K562 treated with DMSO at 1 percent for 48 hours (cell line): ENCODE results near the gene CT45A8. TPM values are rescaled to one million over a fixed set of nuclear protein-coding genes. Genes with fewer than 3 reads are reported as not detected.

ENCODE experiments used
- total RNA-seq: library from RNA; unstranded; fragments of 300-600 nt; gene quantifications from 2 replicates; pipeline ENCODE4 v1.2.3, GENCODE V29; 2022; ENCODE audit warnings: low replicate concordance; ENCODE audit errors: extremely low read depth

CT45A8 gene
- not detected in 2 replicates for total RNA-seq

GRCh38 chrX:135854438-135854837 lies at the start of gene CT45A8:
Gene CT45A8, minus strand, starts transcription at chrX:135854538. Its CDS starts 3,755 bp downstream, at chrX:135850783.

DNA sequence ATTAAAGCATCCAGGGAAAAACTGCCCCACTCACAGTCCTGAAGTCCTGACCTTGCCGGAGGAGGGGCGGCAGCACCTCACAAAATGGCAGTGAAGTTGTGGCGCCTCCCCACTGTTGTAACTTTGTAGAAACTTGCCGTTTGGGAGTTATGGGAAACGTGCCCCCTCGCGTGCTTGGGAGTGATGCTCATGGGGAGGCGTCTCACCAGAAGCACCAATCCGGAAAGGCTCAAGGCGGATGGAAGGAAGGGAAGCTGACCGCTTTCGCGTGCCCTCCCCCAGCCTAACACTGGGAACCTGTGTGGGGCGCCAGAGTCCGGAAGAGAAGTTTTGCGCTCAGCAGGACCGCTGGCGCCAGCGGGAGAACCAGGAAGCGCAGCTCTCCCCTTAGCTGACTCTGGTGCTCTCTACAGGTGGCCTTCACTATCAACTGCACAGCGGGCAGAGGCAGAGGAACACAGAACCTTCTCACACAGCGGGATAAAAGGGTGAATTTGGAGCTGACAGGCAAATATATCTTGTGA lies 39.0 kb upstream of the CT45A8 start, which contains the start of the genes CT45A10 and SAGE1:
TSS of gene CT45A10 (minus strand) at position 151 of the 524 bp plus-strand sequence. CDS start 8,100 bp downstream, outside the sequence.
TSS of gene SAGE1 (plus strand) at position 423 of the 524 bp plus-strand sequence. CDS start 2,527 bp downstream, outside the sequence.

GRCh38 chrX:135871712-135872111 lies 17.4 kb upstream of the CT45A8 start, which contains the start of gene CT45A9:
Gene CT45A9, minus strand, starts transcription at chrX:135871812. Its CDS starts 3,751 bp downstream, at chrX:135868061.

DNA sequence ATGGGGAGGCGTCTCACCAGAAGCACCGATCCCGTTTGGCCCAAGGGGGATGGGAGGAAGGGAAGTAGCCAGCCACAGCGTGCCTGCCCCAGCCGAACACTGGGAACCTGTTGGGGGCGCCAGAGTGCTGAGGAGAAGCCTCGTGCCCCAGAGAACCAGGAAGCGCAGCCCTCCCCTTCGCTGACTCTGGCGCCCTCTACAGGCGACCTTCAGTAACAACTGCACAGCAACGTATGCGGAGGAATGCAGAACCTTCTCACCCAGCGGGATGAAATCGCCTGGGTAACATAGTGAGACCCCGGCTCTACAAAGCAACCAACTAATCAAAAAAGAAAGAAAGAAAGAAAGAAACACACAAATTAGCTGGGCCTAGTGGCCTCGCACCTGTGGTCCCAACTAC lies 17.2 kb downstream of the CT45A8 start, which contains the start of gene CT45A7:
TSS of gene CT45A7 (minus strand) at position 101 of the 400 bp plus-strand sequence. CDS start 3,747 bp downstream, outside the sequence.

DNA sequence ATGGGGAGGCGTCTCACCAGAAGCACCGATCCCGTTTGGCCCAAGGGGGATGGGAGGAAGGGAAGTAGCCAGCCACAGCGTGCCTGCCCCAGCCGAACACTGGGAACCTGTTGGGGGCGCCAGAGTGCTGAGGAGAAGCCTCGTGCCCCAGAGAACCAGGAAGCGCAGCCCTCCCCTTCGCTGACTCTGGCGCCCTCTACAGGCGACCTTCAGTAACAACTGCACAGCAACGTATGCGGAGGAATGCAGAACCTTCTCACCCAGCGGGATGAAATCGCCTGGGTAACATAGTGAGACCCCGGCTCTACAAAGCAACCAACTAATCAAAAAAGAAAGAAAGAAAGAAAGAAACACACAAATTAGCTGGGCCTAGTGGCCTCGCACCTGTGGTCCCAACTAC lies 34.4 kb downstream of the CT45A8 start, which contains the start of gene CT45A2:
TSS of gene CT45A2 (minus strand) at position 101 of the 400 bp plus-strand sequence. CDS start 3,747 bp downstream, outside the sequence.

DNA sequence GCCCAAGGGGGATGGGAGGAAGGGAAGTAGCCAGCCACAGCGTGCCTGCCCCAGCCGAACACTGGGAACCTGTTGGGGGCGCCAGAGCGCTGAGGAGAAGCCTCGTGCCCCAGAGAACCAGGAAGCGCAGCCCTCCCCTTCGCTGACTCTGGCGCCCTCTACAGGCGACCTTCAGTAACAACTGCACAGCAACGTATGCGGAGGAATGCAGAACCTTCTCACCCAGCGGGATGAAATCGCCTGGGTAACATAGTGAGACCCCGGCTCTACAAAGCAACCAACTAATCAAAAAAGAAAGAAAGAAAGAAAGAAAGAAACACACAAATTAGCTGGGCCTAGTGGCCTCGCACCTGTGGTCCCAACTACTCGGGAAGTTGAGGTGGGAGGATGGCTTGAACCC lies 51.7 kb downstream of the CT45A8 start, which contains the start of gene CT45A6:
TSS of gene CT45A6 (minus strand) at position 101 of the 400 bp plus-strand sequence. CDS start 3,794 bp downstream, outside the sequence.

Other genes starting within 250 kb of the CT45A8 start
- gene CT45A1, start 140.9 kb downstream of the CT45A8 start, total RNA-seq = not detected in 2 replicates
- not detected in 2 replicates for gene CT45A3, start 86.3 kb downstream of the CT45A8 start, total RNA-seq
- gene CT45A5, start 69.0 kb downstream of the CT45A8 start, total RNA-seq = not detected in 2 replicates
- not detected in 2 replicates for gene CT45A6, start 51.8 kb downstream of the CT45A8 start, total RNA-seq
- gene CT45A2, start 34.5 kb downstream of the CT45A8 start, total RNA-seq = not detected in 2 replicates
- not detected in 2 replicates for gene CT45A7, start 17.3 kb downstream of the CT45A8 start, total RNA-seq
- gene CT45A9, start 17.3 kb upstream of the CT45A8 start, total RNA-seq = not detected in 2 replicates
- not detected in 2 replicates for gene CT45A10, start 38.9 kb upstream of the CT45A8 start, total RNA-seq
- gene SAGE1, start 39.2 kb upstream of the CT45A8 start, total RNA-seq = not detected in 2 replicates
- gene MMGT1, start 119.5 kb upstream of the CT45A8 start, total RNA-seq = not detected in 2 replicates
- gene SLC9A6, start 130.9 kb upstream of the CT45A8 start, total RNA-seq = not detected in 2 replicates